Measurements from ENCODE around the gene ABCC10.
"Not testable (repeated sequence)": the region's sequence is repeated elsewhere in the genome, so short reads cannot be mapped to it uniquely, and the experiment has no call there.

The ABCC10 gene

GRCh38 chr6:43464337-43464736, 37.0 kb downstream of the ABCC10 start:
- FAIRE-seq (no peak), DNase-seq (ENCODE audit: insufficient read length, low spot score) (no peak)

- DNase-seq (ENCODE audit: insufficient read length, low spot score): no peak
- FAIRE-seq: no peak
Observed at GRCh38 chr6:43465948-43466347, 38.6 kb downstream of the ABCC10 start.

DNA sequence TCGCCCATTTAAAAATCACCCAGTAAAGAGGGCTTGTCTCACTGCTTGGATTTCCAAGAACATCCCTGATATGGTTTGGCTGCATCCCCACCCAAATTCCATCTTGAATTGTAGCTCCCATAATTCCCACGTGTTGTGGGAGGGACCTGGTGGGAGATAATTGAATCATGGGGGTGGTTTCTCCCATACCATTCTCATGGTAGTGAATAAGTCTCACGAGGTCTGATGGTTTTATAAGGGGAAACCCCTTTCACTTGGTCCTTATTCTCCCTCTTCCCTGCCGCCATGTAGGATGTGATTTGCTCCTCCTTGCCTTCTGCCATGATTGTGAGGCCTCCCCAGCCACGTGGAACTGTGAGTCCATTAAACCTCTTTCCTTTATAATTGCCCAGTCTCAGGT, 39.9 kb downstream of the ABCC10 start:
- FAIRE-seq; DNase-seq (ENCODE audit: insufficient read length, low spot score): not testable (repeated sequence)

- DNase-seq (ENCODE audit: insufficient read length, low spot score) (no peak), FAIRE-seq (no peak)
Observed at GRCh38 chr6:43467752-43468151, 40.4 kb downstream of the ABCC10 start.

DNA sequence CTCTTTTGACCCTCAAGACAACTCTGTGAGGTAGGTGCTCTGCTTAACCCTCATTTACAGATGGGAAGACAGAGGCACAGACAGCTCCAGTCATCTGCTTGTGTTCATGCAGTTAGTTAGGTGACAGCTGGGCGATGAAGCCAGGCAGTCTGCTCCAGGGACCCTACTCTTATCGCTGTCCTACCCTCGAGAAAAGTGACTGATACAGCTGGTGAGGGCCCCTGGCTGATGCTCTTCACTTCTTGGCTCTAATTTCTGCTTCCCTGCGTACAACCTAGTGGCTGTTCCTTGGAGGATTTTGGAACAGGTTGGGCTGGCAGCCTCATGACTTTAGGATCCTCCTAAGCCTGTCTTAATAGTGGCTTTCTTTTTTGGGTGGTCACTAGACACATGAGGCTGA, 40.9 kb downstream of the ABCC10 start:
- no peak for FAIRE-seq
- no peak for DNase-seq (ENCODE audit: insufficient read length, low spot score)

DNA sequence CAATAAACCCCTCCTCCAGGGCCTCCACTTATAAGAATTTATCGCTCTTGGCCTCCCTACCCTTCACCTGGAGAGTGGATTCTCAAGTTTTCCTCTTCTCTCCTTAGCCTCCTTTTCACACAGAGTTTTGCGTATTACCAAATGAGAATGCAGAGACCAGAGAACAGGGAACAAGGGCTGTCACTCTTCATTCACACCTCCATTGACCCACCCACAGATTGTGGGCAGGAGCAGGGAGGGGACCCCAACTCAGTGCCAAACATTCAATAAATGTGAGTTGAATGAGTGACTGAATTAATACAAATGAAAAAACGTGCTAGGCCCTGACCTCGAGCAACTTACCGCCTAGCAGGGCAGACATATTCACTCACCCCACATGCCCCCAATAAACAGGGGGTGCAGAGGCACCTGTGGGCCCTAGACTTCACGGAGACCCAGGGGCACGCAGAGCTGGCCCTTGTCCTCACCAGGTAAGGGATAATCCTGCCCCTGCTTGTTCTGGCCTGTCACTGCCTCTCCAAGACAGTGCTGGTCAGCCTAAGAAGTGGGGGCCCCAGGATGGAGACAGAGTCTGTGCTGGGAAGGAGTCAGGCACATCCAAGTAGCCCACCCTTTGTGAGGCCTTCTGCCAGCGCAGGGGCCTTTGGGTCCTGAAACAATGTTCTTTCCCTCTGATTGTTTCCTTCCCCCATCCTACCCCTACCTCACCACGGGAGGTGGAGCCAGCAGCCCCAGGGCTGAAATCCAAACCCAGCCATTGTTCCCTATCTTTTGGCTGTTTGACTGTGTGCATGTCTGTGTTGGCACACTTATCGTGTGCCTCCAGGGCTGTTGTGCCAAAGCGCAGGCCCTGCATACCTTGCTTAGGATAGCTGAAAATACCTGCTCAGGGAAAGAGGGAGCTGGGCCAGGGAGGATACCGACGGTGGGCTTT, 41.7 kb downstream of the ABCC10 start:
- FAIRE-seq (peak; percentile 20), DNase-seq (ENCODE audit: insufficient read length, low spot score) (no peak)

GRCh38 chr6:43469947-43470346, 42.6 kb downstream of the ABCC10 start:
- FAIRE-seq (no peak), DNase-seq (ENCODE audit: insufficient read length, low spot score) (no peak)

DNA sequence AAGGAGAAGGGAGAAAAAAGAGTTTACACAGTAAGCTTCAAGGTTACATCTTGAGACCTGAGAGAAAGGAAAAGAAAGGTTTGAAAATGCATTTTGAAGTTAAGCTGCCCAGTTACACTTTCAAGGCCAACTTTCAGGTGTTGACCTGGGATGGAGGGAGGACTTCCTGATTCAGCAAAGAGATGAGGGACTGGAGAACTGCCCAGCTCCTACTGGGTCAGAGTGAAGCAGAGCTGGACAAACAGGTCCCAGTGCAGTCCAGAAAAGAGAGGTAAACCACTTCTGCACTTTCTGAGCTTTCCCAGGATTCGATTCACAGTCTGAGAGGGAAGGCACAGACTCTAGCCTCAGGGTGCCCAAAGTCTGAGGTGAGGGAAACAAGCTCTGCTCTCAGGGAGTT, 44.1 kb downstream of the ABCC10 start:
- DNase-seq (ENCODE audit: insufficient read length, low spot score) (no peak), FAIRE-seq (no peak)

DNA sequence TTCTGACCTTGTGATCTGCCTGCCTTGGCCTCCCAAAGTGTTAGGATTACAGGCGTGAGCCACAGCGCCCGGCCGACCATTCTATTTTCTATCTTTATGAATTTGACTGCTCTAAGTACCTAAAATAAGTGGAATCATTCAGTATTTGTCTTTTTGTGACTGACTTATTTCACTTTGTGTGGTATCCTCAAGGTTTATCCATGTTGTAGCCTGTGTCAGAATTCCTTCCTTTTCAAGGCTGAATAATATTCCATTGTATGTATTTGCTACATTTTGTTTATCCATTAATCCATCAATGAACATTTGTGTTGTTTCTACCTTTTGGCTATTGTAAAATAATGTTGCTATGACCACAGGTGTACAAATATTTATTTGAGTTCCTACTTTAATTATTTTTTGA, 45.2 kb downstream of the ABCC10 start:
- no peak for DNase-seq (ENCODE audit: insufficient read length, low spot score)
- no peak for FAIRE-seq

GRCh38 chr6:43475516-43475915, 48.2 kb downstream of the ABCC10 start:
- FAIRE-seq: no peak
- DNase-seq (ENCODE audit: insufficient read length, low spot score): no peak

- DNase-seq (ENCODE audit: insufficient read length, low spot score) (no peak), FAIRE-seq (no peak)
Observed at GRCh38 chr6:43476746-43477145, 49.4 kb downstream of the ABCC10 start.

DNA sequence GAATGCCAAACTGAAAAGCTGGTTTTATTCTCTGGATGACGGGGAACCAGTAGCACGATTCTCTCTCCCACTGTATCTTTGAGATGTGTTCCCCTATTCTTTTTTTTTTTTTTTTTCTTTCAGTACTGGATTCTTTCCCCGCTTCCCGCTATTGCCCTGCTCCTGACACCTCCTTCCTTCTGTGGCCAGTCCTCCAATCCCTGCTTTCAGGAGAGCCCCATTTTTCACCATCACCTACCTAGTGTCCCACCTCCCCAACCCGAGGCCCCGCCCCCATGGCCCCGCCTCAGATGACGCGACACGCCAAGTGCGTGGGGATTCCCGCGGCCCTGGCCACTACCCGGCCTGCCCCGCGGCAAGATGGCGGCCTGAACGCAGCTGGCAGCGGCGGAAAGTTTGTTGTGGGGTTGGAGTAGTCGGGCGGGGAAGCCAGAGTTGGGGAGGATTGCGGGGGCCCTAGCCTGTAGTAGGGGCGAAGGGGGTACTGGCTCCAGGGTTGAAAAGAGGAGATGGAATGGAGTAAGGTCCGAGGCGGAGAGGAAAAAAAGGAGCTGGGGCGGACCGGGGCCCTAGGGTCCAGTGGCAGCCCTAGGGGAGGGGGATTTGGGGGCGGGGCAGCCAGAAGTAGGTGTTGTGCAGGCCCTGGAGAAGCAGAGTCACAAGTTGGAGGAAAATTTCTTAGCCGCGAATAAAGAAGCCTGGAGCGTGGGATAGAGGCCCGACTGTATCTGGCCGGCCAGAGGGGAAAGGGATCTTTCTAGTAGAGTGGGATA, 50.1 kb downstream of the ABCC10 start, which contains the start of gene TJAP1:
Gene TJAP1 (plus strand): TSS at position 336 of the 773 bp plus-strand sequence. CDS start 21,432 bp downstream, outside the sequence.
- DNase-seq (ENCODE audit: insufficient read length, low spot score) (peak; percentile 95), FAIRE-seq (peak; percentile 98)

DNA sequence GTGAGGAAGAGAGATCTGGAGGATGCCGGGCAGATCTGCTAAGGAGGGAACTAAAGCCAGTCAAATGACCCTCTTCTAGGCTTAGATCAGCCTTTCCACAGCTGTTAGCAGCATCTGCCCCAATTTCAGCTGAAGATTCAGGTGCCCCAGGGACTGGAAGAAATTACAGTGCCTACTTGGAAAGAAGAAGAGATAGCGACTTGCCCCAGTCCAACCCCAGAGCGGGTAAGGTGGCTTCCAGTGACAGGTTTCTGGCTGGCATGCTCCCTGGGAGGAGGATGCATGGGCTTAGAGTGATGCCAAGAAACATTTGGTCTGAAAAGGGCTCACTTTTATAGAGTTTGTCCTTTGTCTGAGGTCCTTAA, 50.6 kb downstream of the ABCC10 start:
- DNase-seq (ENCODE audit: insufficient read length, low spot score): no peak
- no peak for FAIRE-seq

- FAIRE-seq: no peak
- no peak for DNase-seq (ENCODE audit: insufficient read length, low spot score)
Observed at GRCh38 chr6:43481075-43481474, 53.7 kb downstream of the ABCC10 start.

DNA sequence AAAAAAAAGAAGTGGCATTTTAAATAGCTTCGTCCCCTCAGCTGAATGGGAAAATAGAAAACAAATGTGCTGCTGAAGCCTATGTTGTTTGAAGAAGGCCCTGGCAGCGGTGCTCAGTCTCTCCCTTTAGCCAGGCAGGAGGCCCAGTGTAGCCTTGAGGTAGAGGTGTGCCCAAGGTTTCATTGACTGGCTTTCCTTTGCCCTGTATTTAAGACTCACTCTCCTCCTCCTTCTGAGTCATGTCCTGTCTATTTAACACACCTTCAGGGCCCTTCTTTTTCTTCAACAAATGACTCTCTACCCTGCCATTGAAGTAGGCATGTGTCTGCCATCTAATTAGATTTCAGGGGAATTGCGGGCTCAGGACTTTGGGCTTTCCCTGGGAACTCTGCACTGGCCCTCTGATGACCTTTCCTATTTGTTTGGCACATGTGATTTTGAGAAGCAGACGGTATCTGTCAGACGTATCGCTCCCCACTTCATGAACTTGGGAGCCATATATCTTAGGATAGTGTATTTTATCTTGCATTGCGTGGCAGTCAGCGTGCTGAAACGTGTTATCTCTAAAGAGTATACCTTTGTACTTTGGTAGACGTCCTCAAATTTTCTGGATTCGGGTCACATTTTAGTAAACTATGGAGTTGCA, 54.4 kb downstream of the ABCC10 start:
- FAIRE-seq: no peak
- DNase-seq (ENCODE audit: insufficient read length, low spot score): no peak

- no peak for FAIRE-seq
- DNase-seq (ENCODE audit: insufficient read length, low spot score): no peak
Observed at GRCh38 chr6:43488667-43489276, 61.4 kb downstream of the ABCC10 start.

GRCh38 chr6:43489277-43490072, 62.1 kb downstream of the ABCC10 start:
- FAIRE-seq: no peak
- no peak for DNase-seq (ENCODE audit: insufficient read length, low spot score)

- FAIRE-seq: no peak
- no peak for DNase-seq (ENCODE audit: insufficient read length, low spot score)
Observed at GRCh38 chr6:43490523-43490939, 63.2 kb downstream of the ABCC10 start.

- peak; percentile 83 for DNase-seq (ENCODE audit: insufficient read length, low spot score)
Observed at GRCh38 chr6:43491750-43492661, 64.7 kb downstream of the ABCC10 start.

More at GRCh38 chr6:43491750-43492661, 64.7 kb downstream of the ABCC10 start:
- FAIRE-seq: peak; percentile 77

Measured in HTR-8/SVneo (cell line).